Measurements from ENCODE around the gene CDC73.

The CDC73 gene

GRCh38 chr1:193121616-193122593 is at the start of gene CDC73:
TSS of gene CDC73 (plus strand) at chr1:193122031. CDS start at chr1:193122201, 170 bp downstream.
- DNase-seq: peak; percentile 99

- no peak for DNase-seq
Measured at GRCh38 chr1:193077991-193078390, 43.8 kb upstream of the CDC73 start.

GRCh38 chr1:193079187-193079586 is 42.6 kb upstream of the CDC73 start:
- DNase-seq: no peak

- no peak for DNase-seq
Measured at GRCh38 chr1:193083365-193084088, 38.3 kb upstream of the CDC73 start.

DNA sequence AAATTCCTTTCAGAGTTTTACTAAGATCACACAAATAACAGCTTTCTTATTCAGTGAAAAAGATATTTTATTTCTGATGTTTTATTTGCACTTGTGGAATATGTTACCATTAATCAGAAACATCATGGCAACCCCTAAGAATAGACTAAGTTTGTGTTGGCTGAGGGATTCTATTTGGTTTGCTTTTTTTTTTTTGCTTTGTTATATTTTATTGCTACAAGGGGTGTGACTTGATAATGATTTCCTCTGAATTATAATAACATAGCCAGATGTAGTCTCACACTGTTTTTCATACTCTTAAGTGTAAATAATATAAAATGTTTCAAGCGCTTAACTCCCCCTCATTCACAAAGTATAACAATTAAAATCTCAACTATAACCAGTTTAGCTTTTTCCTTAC is 36.6 kb upstream of the CDC73 start:
- DNase-seq: no peak

DNA sequence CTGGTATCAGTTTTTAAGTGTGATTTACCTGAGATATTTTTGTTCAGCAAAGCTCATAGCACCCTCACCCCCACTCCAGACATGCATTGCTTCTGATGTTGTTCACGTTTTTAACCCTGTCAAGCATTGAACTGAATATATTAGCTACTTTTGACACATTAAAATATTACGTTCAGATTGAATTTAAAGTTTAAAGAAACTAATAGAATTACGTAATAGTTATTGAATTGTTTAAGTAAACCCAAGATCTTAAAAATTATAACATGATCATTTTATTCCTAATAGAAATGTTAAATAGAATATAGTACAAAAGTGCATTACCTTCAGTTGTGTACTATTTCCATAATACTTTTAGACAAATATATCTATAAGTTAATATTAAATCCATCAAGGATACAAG is 35.5 kb upstream of the CDC73 start:
- DNase-seq: no peak

DNA sequence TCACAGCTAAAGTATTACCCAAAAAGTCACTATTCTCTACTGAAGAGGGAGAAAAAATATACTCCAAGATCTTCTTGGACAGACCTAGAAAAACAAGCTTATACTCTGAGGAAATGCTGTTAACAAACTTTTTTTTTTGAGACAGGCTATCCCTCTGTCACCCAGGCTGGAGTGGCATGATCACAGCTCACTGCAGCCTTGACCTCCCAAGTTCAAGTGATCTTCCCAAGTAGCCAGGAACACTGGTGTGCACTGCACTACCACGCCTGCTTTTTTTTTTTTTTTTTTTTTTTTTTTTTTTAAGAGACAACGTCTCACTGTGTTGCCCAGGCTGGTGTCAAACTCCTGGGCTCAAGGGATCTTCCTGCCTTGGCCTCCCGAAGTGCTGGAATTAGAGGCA is 33.9 kb upstream of the CDC73 start:
- no peak for DNase-seq

DNA sequence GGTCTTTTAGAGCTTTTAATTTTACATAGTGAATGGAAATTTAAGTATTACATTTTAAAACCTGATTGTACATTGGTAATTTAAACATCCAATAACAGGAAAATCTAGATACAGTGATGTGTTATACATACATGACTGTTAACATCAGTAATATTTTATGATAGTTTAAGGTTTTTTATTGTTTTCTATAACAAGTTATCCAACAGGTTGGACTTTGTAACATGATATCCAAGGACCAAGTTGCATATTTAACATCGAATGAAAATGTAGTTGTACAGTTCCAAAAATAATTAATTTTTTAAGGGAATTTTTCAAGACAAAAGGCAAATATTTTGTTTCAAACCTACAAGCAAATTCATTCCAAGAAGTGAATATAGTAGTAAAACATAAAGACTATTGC is 31.0 kb upstream of the CDC73 start:
- DNase-seq: no peak

DNA sequence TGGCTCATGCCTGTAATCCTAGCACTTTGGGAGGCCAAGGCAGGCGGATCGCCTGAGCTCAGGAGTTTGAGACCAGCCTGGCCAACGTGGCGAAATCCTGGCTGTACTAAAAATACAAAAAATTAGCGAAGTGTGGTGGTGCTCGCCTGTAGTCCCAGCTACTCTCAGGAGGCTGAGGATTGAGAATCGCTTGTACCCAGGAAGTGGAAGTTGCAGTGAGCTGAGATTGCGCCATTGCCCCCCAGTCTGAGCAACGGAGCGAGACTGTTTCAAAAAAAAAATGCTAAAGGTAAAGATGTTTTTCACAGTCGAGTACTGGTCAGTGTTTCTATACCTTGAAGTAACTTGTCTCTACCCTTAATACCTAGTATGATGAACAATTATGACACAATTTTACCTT is 27.7 kb upstream of the CDC73 start:
- no peak for DNase-seq

- no peak for DNase-seq
Measured at GRCh38 chr1:193102662-193103061, 19.2 kb upstream of the CDC73 start.

DNA sequence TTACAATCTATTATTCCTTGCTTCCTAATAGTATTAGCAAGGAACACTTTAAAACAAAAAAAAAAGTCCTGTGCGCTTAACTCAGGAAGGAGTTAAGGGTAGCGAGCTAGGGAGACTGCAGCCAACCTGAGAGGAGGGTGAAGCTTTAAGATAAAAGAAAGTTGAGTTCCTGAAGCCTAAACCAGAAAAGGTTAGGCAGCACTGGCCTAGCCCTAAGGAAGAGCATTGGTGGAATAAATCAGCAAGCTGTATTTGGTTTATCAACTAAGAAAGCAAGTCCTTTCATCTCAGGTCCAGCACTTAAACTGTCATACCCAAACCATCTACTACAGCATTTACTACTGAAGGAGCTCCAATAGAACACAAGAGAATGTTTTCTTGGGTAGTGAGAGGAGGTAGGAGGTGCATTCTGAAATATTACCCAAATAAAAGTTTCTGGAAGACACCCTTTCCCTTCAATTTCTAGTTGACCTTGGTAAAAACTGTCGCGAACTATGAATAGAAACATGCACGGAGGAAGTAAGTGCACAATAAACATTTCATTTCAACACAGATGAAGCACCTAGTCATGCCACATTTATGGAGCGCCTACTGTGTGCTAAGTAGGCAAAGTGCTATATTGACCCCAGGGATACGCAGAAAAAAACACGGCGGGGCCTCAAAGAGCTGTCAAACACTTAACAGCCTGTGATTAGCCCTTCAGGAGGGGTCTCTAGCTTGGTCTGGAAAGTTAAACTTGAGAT is 17.9 kb upstream of the CDC73 start:
- DNase-seq: no peak

GRCh38 chr1:193104502-193104906 is 17.3 kb upstream of the CDC73 start:
- DNase-seq: peak in 1 of 2 experiments; percentile 81

- DNase-seq: peak; percentile 81
Measured at GRCh38 chr1:193104907-193105820, 16.7 kb upstream of the CDC73 start, which contains the start of gene GLRX2. TSS of gene GLRX2 (minus strand) at chr1:193105414. CDS start at chr1:193105382, 32 bp downstream.

GRCh38 chr1:193105821-193106177 is 16.0 kb upstream of the CDC73 start:
- no peak for DNase-seq

- DNase-seq: no peak
Measured at GRCh38 chr1:193108471-193108870, 13.4 kb upstream of the CDC73 start.

- no peak for DNase-seq
Measured at GRCh38 chr1:193109619-193110018, 12.2 kb upstream of the CDC73 start.

- DNase-seq: no peak
Measured at GRCh38 chr1:193110246-193110645, 11.6 kb upstream of the CDC73 start.

DNA sequence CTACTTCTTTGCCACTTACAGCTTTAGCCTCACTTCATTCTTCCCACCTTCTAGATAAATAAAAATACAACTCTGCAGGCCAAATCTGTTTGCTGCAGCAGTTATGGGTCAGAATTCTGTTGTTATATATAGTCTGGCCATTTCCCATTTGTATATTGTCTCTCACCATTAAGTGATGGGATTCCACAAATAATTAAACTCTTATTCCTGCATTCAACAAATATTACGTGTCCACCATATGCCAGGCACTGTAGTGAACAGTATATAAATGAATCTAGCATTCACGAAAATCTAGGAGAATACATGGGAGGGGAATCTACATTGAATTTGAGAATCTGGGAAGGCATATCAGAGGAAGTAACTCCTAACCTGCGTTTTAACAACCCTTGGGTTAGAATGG is 11.0 kb upstream of the CDC73 start:
- DNase-seq: no peak

GRCh38 chr1:193111641-193112090 is 10.2 kb upstream of the CDC73 start:
- DNase-seq: no peak

DNA sequence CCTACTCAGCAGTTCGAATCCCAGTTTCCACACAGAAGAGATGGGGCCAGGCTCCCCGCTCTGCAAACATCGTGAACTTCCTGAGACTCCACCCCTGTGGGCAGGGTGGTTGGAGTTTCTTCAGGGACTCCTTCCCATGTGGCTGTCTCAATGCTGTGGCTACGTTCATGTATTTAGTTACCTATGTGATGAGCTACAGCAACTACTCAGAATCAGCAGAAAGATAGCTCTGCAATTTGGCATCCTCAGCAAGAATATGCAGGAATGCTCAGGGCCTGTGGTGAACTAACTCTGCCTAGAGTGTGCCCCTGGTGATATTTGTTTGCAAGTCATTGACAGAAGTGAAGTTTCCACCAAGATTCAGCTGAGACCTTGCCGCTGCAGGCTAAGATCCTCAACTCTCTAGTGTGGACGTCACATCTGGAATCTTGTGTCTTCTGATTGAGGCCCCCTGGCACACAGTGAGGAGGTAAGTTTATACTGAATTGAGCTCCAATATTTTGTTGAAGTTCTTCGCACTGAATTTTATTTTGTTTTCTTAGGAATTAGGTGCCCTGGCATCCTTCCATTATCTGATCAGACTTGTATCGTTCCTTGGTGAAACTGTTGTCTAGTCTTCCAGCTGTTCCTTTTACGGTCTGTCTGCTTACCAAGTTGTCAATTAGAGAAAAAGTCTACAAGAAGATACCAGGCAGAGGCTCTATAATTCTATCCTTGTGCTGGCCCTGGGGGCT is 8.4 kb upstream of the CDC73 start:
- no peak for DNase-seq

GRCh38 chr1:193113992-193114332 is 7.9 kb upstream of the CDC73 start:
- DNase-seq: no peak

All from NCI-H187 (cell line).